GM18520 (cell line): ENCODE data around the gene ANKRD44.

ENCODE experiments used
- ATAC-seq: cut with Tn5 transposase; IDR thresholded peaks from one replicate; pipeline ENCODE4 v1.9.1; 2021; ENCODE audit not compliant: unreplicated experiment

ANKRD44 gene

DNA sequence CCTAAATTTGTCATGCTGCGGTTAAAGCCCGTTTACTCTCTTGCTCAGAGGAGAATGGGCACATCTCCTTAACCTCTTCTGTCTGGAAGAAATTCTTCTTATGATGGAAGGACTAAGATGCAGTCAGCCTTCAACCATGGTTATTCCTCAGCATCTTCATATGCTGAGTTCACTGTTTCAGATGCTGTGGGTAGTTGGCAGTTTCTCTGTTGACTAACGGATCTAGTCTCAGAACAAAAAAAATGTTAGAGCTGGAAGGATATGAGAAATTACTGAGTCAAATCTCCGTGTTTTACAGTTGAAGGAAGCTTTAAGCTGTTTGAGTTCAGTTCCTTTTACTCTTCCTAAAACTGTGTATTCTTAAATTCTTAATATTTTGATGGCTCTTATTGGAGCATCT, 340.5 kb downstream of the ANKRD44 start:
- no peak for ATAC-seq

DNA sequence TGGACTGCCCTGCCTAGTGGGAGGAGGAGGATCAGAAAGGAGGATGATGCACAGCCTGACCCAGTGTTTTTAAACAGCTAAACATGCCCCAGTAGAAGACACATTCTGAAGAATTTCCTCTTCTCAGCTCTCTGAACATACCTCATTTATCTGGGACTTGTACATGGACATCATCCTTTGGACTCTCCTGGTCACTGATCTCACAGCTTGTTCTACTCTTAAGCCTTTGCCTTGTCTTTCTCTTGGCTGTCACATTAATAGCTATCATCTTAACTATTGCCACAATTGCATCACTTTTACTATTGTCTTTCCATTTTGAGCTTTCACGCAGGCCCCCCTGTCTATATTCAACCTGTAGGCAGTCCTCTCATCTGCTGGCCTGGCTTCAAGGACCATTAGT, 342.1 kb downstream of the ANKRD44 start:
- ATAC-seq = no peak

DNA sequence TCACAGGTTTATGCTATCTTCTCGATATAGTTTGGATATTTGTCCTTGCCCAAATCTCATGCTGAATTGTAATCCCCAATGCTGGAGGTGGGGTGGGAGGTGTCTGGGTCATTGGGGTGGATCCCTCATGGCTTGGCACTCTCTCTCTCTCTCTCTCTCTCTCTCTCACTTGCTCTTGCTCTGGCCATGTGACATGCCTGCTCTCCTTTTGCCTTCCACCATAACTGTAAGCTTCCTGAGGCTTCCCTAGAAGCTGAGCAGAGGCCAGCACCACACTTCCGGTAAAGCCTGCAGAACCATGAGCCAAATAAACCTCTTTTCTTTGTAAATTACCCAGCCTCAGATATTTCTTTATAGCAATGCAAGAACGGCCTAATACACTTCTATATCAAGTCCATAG, 342.8 kb downstream of the ANKRD44 start:
- no peak for ATAC-seq

DNA sequence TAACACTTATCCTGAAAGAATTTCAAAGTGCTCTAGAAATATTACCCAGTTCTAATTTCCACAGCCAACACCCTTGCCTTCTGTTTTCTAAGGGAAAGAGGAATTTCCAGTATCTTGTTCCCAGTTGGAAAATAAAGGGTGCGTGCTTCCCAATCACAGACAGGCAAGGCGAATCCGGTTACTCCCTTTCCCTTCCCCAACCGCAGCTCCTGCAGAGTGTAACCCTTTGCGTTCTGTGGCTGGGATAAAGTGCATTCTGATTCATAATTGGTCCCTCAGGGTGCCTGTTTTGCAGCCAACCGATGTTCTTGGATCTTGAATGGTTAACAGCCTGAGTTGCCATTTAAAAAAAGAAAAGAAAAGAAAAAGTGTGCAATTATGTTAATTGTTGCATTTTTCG, 343.5 kb downstream of the ANKRD44 start:
- ATAC-seq = no peak

DNA sequence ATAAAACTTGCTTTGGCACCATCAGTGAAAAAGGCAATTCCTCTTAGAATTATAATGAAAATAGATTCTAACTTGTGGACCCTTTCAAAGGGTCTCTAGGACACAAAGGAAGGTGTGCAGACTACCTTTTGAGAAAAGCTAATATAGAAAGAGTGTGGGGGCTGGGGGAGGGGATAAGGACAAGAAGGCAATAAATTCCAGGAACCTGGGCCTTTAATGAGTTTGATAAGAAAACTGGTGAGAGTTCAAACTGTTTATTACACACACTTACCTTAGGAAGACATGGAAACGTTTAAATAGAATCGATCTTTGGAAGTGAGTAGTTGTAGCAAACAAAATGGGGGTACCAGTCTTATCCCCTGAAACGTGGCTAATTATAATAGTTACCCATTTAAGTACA, 344.5 kb downstream of the ANKRD44 start:
- no peak for ATAC-seq

DNA sequence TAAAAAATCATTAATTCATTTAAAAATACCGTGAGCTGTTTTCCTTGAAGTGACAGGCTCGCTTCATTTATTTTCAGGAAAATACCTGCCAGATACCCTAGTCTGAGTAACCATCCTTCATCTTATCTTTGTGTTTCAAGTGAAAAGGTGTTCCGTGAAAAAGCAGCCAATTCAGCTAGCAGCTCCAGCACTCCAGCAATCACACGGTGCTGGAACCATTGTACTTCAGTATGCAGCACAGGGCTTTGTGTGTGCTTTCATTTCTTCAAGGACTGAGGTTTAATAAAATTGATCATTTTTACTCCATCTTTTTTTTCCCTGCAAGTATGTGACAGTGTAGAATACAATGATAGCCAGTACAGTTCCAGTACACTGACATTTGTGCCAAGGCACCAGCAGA, 344.9 kb downstream of the ANKRD44 start:
- ATAC-seq = no peak

DNA sequence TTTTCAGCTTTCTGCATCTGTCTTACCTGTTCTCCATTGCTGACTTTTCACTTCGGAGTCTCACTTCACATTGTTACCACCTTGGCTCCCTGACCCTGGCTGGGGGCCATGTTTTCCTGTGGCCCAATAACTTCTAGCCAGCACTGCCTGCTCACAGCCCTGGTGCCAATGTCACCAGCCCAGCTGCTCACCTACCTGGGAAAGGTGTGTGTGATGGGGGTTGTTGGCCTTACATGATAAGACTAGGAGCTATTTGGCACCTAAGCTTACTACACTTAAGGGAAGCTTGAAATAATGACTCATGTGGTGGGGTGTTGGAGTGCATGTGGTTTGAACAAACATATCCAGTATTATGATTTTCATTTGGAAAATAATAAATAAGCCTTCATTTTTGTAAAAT, 346.6 kb downstream of the ANKRD44 start:
- no peak for ATAC-seq

DNA sequence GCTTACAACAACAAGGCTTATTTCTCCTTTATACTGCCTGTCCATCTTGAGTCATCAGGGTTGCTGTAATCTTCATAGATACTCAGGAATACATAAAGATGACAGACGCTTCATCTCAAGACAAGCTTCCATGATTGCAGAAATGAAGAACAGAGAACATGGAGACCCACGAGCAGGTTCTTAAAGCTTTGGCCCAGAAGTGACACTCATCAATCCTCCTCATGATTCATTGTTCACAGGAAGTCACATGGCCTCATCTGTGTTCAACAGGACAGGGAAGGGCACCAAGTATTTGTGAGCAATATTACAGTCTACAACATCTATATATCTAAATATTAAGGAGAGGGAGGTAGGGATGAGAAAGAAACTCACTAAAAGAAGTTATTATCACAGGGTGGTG, 347.5 kb downstream of the ANKRD44 start:
- no peak for ATAC-seq

DNA sequence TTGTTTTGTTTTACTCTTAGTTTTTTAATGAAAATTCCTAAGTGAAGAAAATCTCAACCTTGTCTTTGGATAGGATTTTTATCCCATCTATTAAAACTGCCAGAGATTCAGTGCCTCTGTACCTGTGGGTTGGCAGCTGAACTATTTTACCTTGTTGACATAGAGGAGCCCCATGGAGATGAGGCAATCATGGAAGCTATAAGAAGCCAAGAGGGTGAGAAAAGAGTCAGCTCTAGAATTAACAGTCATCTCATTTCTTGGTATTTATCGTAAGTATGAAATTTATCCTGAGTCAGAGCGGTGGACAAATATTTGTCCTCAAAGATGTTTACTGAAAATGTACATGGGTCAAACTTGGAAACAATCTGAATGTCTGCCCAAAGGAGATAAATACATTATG, 348.3 kb downstream of the ANKRD44 start:
- no peak for ATAC-seq

DNA sequence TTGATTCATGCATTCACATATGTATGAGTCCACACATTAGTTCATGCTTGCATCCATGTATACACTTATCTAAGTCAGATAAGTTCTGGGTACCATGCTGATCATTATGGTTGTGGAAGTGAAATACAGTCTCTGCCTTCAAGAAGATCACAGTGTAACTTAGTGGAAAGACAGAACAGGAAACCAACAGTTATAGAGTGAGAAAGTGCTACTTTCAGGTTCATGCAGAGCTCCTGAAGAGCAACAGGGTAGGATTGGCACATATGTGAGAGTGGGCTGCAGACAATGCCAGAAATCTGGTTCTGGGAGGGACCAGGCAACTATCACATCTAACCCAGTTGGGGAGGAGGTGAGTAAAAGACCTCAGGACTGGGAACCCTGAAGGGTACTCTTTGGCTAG, 348.7 kb downstream of the ANKRD44 start:
- peak; percentile 97 for ATAC-seq

DNA sequence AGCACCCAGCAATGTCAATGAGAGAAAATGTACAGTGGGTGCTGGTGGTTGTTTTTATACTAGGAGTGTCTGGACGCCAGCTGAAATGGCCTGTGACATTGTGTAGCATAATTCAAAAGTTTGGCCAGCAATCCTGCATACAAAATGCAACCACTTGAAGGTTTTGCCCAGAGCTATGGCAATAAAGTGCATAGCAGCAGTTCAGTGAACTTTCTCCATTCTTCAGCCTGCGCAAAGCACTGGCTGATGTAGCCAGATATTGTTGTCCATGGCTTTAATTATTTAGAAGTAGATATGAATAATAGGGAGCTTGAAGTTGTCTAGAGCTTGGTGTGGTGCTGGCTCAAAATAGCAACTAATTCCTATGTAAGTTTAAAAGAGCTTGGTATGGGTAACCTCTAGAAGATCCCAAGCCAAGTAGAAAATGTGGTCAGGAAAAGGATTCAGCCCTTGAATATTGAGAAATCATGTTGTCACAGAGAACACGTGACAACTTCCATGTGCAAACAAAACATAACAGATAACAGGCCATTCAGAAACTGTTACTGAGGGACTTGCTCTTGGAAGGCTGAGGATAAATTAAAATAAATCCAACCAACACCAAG, 350.7 kb downstream of the ANKRD44 start:
- no peak for ATAC-seq

DNA sequence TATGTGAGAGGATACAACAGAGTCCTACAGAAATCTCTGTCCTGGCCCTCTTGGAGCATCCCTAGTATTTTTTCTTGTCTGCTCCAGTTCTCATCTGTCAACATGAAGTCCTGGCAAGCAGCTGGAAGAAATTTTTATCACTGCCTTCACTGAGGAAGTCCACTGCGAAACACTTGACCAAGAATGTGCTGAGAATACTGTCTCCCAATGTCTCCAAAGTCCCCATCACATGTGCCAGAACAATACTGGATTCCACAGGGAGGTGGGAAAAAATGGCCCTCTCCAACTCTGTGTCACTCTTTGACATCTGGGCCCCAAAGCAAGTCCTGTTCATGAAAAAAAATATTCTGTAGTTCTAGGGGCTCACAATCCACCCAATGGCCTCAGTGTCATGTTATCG, 351.3 kb downstream of the ANKRD44 start:
- no peak for ATAC-seq

DNA sequence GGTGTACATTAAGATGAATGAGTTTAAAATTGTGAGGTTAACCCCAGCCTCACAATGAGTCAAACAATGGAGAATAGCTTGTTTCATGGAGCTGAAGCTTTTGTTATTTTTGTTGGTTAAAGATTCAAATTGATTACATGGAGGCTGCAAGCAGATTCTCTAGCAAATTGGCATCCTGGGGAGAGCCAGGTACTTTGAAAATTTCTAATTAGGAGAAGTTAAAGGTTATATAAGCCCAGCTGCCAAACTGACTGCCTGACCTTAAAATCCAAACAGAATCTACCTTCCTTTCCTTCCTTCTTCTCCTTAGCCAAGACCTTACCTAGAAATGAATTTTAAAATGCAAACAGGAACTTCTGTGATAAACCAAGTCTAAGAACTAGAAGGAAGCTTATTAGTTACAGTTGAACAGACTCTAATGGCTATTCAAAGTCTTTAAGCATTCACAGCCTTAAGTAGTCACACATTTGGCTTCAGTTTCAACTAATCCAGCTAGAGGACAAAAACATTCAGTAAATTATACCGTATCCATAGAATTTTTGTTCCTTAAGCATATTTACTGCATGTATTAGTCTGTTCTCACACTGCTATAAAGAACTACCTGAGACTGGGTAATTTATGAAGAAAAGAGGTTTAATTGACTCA, 352.6 kb downstream of the ANKRD44 start:
- no peak for ATAC-seq

DNA sequence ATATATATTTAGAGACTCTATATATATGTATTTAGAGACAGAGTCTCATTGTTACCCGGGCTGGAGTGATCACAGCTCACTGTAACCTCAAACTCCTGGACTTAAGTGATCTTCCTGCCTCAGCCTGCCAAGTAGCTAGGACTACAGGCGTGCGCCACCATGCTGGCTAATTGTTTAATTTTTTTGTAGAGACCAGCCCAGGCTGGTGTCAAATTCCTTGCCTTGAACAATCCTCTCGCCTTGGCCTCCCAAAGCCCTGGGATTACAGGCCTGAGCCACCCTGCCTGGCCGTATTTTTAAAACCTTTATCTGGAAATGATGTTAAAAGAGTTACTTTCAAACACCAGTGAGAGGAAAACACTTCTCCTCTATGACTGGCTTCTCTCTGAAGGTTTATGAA, 353.1 kb downstream of the ANKRD44 start:
- ATAC-seq = no peak

DNA sequence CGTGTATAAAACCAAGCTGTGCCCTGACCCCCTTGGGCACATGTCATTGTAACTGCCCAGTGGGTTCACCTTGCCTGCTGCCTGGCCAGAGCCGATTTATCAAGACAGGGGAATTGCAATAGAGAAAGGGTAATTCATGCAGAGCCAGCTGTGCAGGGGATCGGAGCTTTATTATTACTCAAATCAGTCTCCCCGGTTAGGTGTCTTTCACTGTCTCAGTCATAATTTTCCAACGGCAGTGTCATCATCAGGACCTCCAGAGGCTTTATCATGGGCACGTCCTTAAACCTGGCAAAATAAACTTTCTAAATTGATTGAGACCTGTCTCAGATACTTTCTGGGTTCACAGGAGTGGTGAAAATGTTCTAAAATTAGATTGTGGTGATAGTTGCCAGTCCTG, 354.5 kb downstream of the ANKRD44 start:
- ATAC-seq = no peak

DNA sequence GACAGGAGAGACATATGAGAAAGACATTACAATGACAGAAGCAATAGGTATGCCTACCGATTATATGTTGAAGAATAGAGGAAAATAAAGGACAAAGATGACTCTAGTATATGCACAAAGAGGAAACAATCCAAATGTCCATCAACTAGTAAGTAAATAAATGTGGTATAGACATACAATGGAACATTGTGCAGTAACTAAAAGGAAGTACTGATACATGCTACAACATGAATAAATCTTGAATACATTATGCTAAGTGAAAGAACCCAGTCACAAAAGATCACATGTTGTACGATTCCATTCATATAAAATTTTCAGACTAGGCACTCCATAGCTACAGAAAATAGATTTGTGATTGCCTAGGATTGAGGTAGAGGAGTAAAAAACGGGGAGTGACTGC, 355.5 kb downstream of the ANKRD44 start:
- ATAC-seq = no peak

DNA sequence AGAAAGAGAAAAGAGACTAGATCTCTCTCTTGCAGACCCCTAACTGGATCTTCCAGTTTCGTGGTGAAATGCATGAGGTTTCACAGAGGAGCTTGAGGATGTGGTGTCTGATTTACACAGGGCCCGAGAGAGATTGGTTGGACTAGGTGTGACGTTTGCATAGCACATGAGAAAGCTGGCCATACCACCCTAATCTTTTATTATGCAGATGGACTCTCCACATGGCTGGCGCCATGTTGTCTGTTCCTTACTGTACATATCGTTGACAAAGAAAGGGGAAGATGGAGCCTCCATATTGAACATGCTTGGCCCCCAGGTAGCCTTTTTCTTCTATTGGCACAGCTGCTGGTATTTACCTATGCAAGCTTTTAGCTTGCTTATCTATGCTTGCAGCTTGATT, 356.6 kb downstream of the ANKRD44 start:
- no peak for ATAC-seq

DNA sequence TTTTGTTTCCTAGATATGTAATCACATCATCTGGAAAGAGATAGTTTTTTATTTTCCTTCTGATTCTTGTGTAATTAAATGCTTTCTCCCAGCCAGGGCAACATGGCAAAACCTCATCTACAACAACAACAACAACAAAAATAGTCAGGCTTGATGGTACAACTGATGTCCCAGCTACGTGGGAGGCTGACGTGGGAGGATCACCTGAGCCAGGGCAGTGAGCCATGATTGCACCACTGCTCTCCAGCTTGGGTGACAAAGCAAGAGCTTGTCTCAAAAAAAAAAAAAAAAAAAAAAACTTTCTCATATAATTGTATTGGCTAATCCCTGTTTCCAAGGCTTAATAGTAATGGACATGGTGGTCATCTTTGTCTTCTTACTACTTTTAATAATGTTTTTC, 357.6 kb downstream of the ANKRD44 start:
- no peak for ATAC-seq

DNA sequence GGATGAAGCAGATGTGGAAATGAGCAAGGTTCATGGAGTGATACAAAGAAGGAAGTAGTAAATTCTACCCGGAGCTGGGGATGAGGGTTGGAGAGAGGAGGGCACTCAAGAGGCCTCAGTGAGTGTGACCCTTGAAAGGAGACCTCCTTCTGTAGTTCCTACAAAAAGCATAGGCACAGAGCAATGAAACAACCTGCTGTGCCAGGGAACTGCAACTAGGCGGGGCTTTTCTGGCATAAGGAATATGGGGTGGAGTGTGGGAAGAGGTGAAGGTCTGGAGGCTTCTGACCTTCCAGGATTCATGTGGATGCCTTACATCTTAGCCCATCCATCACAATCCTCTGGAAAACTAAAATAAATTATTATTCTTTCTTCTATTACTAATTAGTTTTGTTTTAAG, 358.6 kb downstream of the ANKRD44 start:
- no peak for ATAC-seq

DNA sequence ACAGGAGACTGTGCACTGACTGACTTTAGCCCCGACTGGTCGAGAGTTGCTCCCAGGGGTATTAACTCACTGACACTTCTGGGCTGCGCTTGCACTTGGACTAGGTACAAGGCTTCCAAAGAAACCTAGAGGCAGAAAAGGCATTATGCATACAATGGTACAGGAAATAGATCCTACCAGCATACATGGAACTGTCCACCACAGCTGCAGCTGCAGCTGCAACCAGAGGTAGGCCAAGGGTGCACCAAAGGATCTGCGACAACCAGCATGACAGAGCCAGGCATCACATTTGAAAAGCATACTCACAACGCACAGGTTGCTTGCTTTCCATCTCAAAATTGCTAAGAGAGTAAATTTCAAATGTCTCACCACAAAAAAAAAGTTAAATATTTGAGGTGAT, 361.5 kb downstream of the ANKRD44 start:
- ATAC-seq = no peak

DNA sequence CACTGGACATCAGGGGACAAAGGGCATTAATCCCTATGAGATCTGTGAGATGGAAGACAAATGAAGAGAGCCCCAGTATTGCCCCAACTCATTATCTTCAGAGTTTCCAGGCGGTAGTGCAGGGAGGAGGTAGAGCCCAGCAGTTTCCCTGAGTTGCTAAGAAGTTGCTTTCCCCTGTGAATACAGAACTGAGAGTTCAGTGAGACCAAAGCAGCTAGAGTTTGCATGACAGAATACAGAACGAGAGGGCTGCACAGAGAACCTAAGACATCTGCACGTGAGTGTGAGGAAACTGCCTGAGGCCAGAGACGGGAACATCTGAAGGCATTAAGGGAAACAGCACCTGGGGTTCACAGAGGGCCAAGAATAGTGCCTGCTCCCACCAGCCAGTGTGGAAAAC, 366.0 kb downstream of the ANKRD44 start:
- ATAC-seq = peak; percentile 74

DNA sequence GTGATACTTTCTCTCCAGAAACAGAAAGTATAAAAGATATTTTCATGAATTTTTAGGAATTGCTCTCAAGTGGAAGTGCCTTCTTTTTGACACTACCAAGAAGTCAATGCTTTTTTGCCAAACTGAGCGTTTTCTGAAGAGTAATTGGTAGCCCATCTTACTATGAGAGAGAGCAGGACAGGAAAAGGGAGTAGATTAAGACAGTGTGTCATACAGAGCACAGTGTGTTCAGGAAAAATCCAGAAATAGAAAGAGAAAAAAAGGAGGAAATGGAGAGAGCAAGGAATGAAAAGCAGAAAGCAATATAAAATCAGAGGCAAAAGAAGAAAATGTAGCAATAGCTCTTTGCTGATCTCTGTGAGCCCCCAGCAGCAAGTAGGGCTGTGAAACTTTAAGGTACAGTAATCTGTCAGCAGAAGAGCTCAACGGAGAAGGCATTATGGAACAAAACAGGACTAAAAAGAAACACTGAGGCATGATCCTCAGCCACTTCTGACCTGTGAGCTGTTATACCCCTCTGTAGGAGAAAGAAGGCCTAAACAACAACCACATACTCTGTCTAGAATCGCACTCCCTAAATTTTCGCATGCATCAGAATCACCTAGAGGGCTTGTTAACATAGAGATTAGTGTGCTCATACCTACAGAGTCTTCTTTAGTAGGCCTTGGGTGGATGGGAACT, 369.0 kb downstream of the ANKRD44 start:
- ATAC-seq = no peak

DNA sequence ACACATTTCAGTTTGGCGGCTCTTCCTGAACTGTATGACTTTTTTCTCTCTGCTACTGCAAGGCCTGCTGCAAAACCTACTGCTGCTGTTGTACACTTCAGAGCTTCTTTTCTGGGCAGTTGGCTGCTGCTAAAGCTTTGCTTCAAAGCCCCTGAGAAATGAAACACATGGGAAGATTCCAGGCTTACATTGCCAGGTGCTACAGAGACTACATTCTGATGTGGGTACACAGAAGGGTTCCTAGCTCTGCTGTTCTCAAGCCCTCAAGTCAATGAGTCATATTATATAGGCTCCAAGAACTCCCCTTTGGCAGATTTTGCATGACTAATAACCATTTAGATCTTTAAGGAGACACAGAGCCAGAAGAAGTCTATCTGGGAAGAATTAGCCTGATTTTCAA, 371.2 kb downstream of the ANKRD44 start:
- ATAC-seq = no peak
